ENCODE data around the gene CRB3.
"Not testable (repeated sequence)": the region's sequence is repeated elsewhere in the genome, so short reads cannot be mapped to it uniquely, and the experiment has no call there.

- TF ChIP-seq CTCF (conservative IDR thresholded peaks at IDR 0.05; ENCODE audit: low read depth in 2 of 2); EZH2 (IDR thresholded peaks at IDR 0.05; ENCODE audit: low read depth, unreplicated experiment); CREB1 (CRISPR knock-in tag; IDR thresholded peaks at IDR 0.05; ENCODE audit: low read depth); REST (IDR thresholded peaks at IDR 0.05; ENCODE audit: unreplicated experiment); POLR2AphosphoS5 (IDR thresholded peaks at IDR 0.05; ENCODE audit: low read depth); STAT1 (IDR thresholded peaks at IDR 0.05; ENCODE audit: unreplicated experiment); JUNB (IDR thresholded peaks at IDR 0.05; ENCODE audit: unreplicated experiment); NANOG (IDR thresholded peaks at IDR 0.05; ENCODE audit: borderline replicate concordance); EZH2phosphoT487 (IDR thresholded peaks at IDR 0.05; ENCODE audit: unreplicated experiment); ZNF331 (CRISPR knock-in tag; IDR thresholded peaks at IDR 0.05; ENCODE audit: low read depth): not testable (repeated sequence)
Measured at GRCh38 chr19:6428692-6429418, 35.2 kb upstream of the CRB3 start.

All from GM23338 (cell line).